ENCODE measurements around the gene ORC6.
A peak's percentile ranks its signal among the peaks of the same experiment; 100 is the strongest.

The ORC6 gene

DNA sequence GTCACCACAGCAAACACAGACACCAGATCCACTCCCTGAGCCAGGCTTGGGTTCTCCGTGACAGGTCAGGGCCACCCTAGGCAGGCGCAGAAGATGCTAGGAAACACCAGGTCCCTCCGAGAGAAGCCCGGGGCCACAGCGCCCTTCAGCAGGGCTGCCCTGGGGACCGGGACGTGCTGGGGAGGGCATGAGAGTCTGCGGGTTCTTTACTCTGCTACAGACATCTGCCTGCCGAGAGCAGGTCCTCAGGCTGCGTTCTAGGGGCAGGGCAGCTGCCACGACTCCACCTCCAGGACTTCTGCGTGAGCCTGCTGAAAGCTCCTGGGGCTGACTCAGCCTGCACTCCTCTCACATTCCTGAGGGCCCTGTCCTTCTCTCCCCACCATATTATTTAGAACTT lies 47.2 kb downstream of the ORC6 start:
- TF ChIP-seq CTCF (IDR thresholded peaks at IDR 0.05; ENCODE audit: insufficient read depth, low read length, poor library complexity, severe bottlenecking): no peak
- no peak for DNase-seq (ENCODE audit: extremely low read depth, insufficient read length)
- Histone ChIP-seq H3K4me3 (replicated peaks; ENCODE audit: low read depth, low read length) (no peak overlapping the region), H3K36me3 (ENCODE audit: control insufficient read depth, insufficient read depth, low read length) (no peaks in the 10 kb centered on the region), H3K27me3 (replicated peaks; ENCODE audit: control insufficient read depth, insufficient read depth, low read length) (no peaks in the 10 kb centered on the region)

GRCh38 chr16:46737621-46738214 lies 48.3 kb downstream of the ORC6 start:
- Histone ChIP-seq H3K4me3 (replicated peaks; ENCODE audit: low read depth, low read length) (no peak overlapping the region), H3K36me3 (ENCODE audit: control insufficient read depth, insufficient read depth, low read length) (no peaks in the 10 kb centered on the region), H3K27me3 (replicated peaks; ENCODE audit: control insufficient read depth, insufficient read depth, low read length) (no peaks in the 10 kb centered on the region)
- DNase-seq (ENCODE audit: extremely low read depth, insufficient read length): no peak
- TF ChIP-seq CTCF (IDR thresholded peaks at IDR 0.05; ENCODE audit: insufficient read depth, low read length, poor library complexity, severe bottlenecking): no peak

GRCh38 chr16:46739934-46740333 lies 50.5 kb downstream of the ORC6 start:
- no peak overlapping the region for H3K4me3 ChIP-seq (replicated peaks; ENCODE audit: low read depth, low read length)
- no peak for TF ChIP-seq CTCF (IDR thresholded peaks at IDR 0.05; ENCODE audit: insufficient read depth, low read length, poor library complexity, severe bottlenecking)
- no peaks in the 10 kb centered on the region for H3K36me3 ChIP-seq (ENCODE audit: control insufficient read depth, insufficient read depth, low read length)
- H3K27me3 ChIP-seq (replicated peaks; ENCODE audit: control insufficient read depth, insufficient read depth, low read length): no peaks in the 10 kb centered on the region
- no peak for DNase-seq (ENCODE audit: extremely low read depth, insufficient read length)

- no peak overlapping the region for H3K4me3 ChIP-seq (replicated peaks; ENCODE audit: low read depth, low read length)
- TF ChIP-seq CTCF (IDR thresholded peaks at IDR 0.05; ENCODE audit: insufficient read depth, low read length, poor library complexity, severe bottlenecking): no peak
- no peaks in the 10 kb centered on the region for H3K36me3 ChIP-seq (ENCODE audit: control insufficient read depth, insufficient read depth, low read length)
- no peaks in the 10 kb centered on the region for H3K27me3 ChIP-seq (replicated peaks; ENCODE audit: control insufficient read depth, insufficient read depth, low read length)
- DNase-seq (ENCODE audit: extremely low read depth, insufficient read length): peak; percentile 28
These were observed 53.8 kb downstream of the ORC6 start for GRCh38 chr16:46743232-46743719.

GRCh38 chr16:46745617-46746016 lies 56.2 kb downstream of the ORC6 start:
- Histone ChIP-seq H3K4me3 (replicated peaks; ENCODE audit: low read depth, low read length) (no peak overlapping the region), H3K36me3 (ENCODE audit: control insufficient read depth, insufficient read depth, low read length) (no peaks in the 10 kb centered on the region), H3K27me3 (replicated peaks; ENCODE audit: control insufficient read depth, insufficient read depth, low read length) (no peaks in the 10 kb centered on the region)
- no peak for TF ChIP-seq CTCF (IDR thresholded peaks at IDR 0.05; ENCODE audit: insufficient read depth, low read length, poor library complexity, severe bottlenecking)
- DNase-seq (ENCODE audit: extremely low read depth, insufficient read length): no peak

All from GM06990 (cell line).